NCI-H1105 (cell line): ENCODE data around the gene PTH.

ENCODE experiments used
- DNase-seq: peaks from one replicate; lab custom pipeline; 2025; lab: John Stamatoyannopoulos, UW

Gene PTH

DNA sequence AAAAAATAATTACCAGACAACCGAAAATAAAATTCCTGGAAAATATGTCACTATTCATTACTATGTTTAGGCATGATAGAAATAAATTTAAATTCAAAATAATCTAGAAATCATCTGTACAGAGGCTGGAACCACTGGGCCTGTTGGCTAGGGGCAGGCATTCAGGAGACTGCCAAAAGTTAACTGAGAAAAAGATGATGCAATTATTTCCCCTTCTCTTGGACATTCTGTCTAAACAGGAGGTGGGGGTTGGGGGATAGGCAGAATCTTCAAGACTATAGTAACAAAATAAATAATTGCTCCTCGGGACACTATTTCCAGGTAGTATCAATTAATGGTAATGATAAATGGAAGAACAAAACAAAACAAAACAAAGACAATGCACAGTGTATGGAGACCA, 46.9 kb downstream of the PTH start:
- DNase-seq, result no peak

- DNase-seq, result no peak
Observed at GRCh38 chr11:13446444-13446843, 49.4 kb downstream of the PTH start.

GRCh38 chr11:13445588-13445987, 50.2 kb downstream of the PTH start:
- no peak for DNase-seq
